ENCODE results near the gene COX8A. TPM values are rescaled to one million over a fixed set of nuclear protein-coding genes. Genes with fewer than 3 reads are reported as not detected.

COX8A gene
- total RNA-seq, 1 donor from 2014 or later: 1,182 TPM

DNA sequence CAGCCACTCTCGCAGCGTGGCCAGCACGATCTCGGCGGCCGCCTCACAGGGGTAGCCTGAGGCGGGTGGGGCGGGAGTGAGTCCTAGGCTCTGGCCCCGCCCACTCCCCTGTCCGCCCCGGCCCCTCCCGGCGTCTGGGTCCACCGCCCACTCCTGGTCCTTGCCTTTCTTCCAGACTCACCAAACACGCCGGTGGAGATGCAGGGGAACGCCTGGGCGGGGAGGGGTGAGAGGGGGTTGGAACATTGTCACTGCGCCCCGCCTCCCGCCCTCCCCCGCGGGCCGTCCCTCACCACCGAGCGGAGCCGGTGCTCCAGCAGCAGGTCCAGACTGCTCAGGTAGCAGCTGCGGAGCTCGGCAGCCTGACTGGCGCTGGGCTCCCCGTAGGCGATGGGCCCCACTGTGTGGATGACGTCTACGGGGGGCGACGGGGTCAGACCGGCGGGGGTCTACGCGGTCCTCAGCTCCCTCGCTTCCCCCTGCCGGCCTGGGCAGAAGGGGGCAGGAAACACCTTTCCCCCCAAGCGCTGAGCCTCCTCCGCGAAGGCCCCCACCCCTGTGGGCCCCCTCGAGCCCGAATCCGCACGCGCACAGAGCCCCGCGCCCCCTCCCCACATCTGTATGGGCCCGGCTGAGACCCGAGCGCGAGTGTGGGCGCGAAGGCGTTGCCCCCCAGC, 25.1 kb downstream of the COX8A start:
- DNase-seq (peak; percentile 70), ATAC-seq (ENCODE audit: poor library complexity) (peak; percentile 30)
- intact Hi-C loops (cut with DNase I): loop anchor here (2.0 kb wide), 1 partner anchor 149 kb away; no protein-coding TSS in a partner anchor

- ATAC-seq (ENCODE audit: poor library complexity): peak; percentile 94
- intact Hi-C loops (cut with DNase I): loop anchor here (2.0 kb wide), 1 partner anchor 149 kb away; no protein-coding TSS in a partner anchor
- DNase-seq: peak; percentile 82
Measured at GRCh38 chr11:64000026-64000739, 25.8 kb downstream of the COX8A start.

GRCh38 chr11:64000740-64001483, 26.5 kb downstream of the COX8A start:
- ATAC-seq (ENCODE audit: poor library complexity) (no peak), DNase-seq (no peak)
- intact Hi-C loops (cut with DNase I): loop anchor here (2.0 kb wide), 1 partner anchor 148 kb away; no protein-coding TSS in a partner anchor

GRCh38 chr11:64001484-64002420, 27.3 kb downstream of the COX8A start:
- intact Hi-C loops (cut with DNase I): loop anchor here (2.0 kb wide), 1 partner anchor 147 kb away; no protein-coding TSS in a partner anchor
- ATAC-seq (ENCODE audit: poor library complexity): no peak
- DNase-seq: peak; percentile 59

DNA sequence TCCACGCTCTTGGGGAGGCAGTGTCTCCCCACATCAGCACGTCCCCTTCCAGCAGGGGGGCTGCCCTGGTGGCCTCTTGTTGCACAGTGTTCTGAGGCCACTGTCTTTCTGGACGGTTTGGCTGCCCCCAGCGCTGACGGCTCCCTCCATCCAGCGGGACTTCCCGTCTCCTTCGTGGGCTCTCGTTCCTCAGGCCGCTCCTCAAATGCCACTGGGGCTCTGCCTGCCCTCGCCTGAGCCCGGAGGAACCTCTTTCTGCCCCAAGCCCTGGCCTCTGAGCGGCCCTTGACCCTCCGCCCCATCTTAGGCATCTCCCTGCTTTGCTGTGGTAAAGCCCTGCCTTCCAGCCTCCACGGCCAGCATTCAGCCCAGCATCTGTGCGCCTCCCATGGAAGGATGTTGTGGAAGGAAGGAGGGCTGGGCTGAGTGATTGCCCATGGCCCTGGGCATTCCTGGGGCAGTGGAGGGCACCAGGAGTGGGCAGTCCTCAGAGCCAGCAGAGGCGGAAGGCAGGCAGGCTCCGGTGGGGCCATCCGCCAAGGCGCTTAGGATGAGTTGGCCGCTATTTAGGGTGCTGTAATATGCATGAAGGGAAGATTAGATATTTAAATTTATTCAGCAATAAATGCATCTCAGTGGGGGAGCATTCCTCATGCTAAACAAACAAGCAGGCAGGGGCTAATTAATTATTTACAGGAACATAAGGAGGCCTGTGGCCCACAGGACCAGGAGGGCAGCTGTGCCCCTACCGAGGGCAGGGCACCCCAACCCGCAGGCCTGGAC, 29.6 kb downstream of the COX8A start:
- ATAC-seq (ENCODE audit: poor library complexity): no peak
- intact Hi-C loops (cut with DNase I): no loop called here
- DNase-seq: no peak

DNA sequence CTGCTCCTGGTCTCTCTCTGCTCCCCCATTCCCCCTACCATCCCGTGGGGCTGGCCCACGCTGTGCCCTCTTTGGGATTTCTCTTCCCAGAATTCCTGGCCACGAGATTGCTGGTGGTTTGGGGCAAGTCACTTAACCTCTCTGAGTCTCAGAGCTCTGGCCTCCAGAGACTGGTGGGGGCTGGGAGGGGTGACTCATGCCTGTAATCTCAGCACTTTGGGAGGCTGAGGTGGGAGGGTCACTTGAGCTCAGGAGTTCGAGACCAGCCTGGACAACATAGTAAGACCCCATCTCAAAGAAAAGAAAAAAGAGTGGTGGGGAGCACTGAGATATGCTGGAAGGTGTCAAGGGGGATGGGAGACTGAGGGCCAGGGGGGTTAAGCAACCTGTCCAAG, 30.2 kb downstream of the COX8A start:
- ATAC-seq (ENCODE audit: poor library complexity): no peak
- intact Hi-C loops (cut with DNase I): no loop called here
- no peak for DNase-seq

- no peak for DNase-seq
- intact Hi-C loops (cut with DNase I): no loop called here
- no peak for ATAC-seq (ENCODE audit: poor library complexity)
Measured at GRCh38 chr11:64005691-64006090, 31.3 kb downstream of the COX8A start.

- no peak for DNase-seq
- intact Hi-C loops (cut with DNase I): no loop called here
- ATAC-seq (ENCODE audit: poor library complexity): no peak
Measured at GRCh38 chr11:64006398-64006797, 32.0 kb downstream of the COX8A start.

DNA sequence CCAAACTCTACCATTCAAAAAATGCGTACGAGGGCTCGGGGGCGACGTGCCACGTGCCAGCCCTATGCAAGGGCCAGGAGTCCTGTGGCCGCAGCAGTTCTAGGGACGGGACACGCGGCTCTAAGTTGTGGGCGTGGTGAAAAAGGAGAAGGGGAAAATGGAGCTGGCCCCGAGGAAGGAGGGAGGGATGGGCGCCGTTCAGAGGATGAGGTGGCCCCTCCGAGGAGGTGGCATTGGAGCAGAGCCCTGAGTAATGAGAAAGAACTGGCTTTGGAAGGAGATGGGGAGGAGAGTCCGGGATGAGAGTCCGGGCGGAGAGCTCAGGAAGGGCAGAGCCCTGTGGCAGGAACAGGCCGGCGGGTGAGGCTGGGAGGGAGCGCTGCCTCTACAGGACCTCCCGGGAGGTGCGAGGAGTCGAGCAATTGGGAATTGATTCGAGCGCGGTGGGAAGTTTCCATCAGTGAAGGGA, 32.8 kb downstream of the COX8A start:
- intact Hi-C loops (cut with DNase I): no loop called here
- ATAC-seq (ENCODE audit: poor library complexity) (peak; percentile 45), DNase-seq (peak; percentile 63)

- DNase-seq (peak; percentile 92), ATAC-seq (ENCODE audit: poor library complexity) (peak; percentile 93)
- intact Hi-C loops (cut with DNase I): no loop called here
Measured at GRCh38 chr11:64007629-64008282, 33.3 kb downstream of the COX8A start.

GRCh38 chr11:64008283-64008913, 34.0 kb downstream of the COX8A start:
- intact Hi-C loops (cut with DNase I): no loop called here
- ATAC-seq (ENCODE audit: poor library complexity) (no peak), DNase-seq (no peak)

DNA sequence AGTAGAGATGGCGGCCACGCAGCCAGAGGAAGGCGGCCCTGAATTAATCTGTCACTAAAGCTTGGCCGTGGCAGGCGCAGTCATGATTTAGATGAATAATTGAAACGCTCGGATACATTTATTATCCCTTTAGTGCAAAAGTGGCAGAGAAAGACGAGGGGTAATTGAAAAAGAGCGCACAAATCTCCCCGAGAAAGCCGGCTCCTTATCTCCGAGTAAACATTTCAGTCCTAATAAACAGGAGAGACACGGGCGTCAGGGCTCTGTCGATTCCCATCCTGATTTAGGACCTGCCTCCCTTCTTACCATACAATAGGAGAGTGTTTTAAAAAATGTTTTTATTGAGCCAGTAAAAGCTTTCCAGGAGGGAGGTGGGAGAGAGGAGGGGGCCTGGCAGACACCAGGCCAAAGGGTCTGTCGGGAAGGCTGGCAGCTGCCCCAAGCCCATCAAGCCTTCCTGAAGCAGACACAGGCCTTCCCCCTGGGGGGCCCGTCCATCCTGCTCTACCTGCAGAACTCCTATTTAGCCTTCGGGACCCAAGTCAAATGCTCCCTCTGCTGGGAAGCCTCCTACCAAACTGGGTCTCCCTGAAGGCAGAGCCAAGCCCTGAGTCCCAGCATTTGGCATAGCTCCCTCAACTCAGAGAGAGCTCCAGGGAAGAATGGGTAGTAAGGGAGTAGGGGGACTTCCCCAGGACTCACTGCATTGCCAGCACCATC, 34.7 kb downstream of the COX8A start:
- ATAC-seq (ENCODE audit: poor library complexity) (no peak), DNase-seq (no peak)
- intact Hi-C loops (cut with DNase I): no loop called here

GRCh38 chr11:64009710-64010109, 35.3 kb downstream of the COX8A start:
- DNase-seq: no peak
- no peak for ATAC-seq (ENCODE audit: poor library complexity)
- intact Hi-C loops (cut with DNase I): no loop called here

DNA sequence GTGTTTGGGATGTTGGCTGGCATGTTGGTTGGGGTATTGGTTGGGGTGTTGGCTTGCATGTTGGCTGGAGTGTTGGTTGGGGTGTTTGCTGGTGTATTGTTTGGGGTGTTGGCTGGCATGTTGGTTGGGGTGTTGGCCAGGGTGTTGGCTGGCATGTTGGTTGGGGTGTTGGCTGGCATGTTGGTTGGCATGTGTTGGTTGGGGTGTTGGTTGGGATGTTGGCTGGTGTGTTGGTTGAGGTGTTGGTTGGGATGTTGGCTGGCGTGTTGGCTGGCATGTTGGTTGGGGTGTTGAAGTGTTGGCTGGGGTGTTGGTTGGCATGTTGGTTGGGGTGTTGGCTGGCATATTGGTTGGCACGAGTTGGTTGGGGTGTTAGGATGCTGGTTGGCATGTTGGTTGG, 36.4 kb downstream of the COX8A start:
- no peak for DNase-seq
- intact Hi-C loops (cut with DNase I): no loop called here
- ATAC-seq (ENCODE audit: poor library complexity): no peak

DNA sequence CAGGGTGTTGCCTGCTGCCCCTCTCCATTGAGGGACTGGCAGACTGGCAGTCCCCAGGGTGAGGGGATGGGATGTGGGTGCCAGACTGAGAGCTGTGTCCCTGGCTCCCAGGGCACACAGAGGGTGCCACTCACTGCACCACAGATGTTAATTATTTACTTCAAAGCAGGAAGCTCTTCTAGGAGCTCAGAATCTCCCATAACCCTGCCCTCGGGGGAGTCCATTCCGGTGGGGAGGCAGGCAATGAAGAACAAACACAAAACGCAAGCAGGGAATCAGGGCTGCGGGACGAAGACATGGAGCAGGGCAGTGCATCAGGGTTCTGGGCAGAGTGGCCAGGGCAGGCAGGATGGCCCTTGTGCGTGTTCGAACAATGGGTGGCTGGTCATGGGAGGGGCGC, 37.0 kb downstream of the COX8A start:
- ATAC-seq (ENCODE audit: poor library complexity) (no peak), DNase-seq (no peak)
- intact Hi-C loops (cut with DNase I): no loop called here

Measured in Right ventricle myocardium superior (tissue), 1 donor.